Fibroblast of peridontal ligament (primary cell): ENCODE measurements around the gene ATCAY.
"Not testable (repeated sequence)": the region's sequence is repeated elsewhere in the genome, so short reads cannot be mapped to it uniquely, and the experiment has no call there.

Experiments
- DNase-seq: peaks from one replicate; pipeline ENCODE4 v3.0.0-alpha.2; 2010; ENCODE audit errors: extremely low read depth

ATCAY gene

GRCh38 chr19:3949294-3949693, 68.8 kb downstream of the ATCAY start:
- DNase-seq, result no peak

DNA sequence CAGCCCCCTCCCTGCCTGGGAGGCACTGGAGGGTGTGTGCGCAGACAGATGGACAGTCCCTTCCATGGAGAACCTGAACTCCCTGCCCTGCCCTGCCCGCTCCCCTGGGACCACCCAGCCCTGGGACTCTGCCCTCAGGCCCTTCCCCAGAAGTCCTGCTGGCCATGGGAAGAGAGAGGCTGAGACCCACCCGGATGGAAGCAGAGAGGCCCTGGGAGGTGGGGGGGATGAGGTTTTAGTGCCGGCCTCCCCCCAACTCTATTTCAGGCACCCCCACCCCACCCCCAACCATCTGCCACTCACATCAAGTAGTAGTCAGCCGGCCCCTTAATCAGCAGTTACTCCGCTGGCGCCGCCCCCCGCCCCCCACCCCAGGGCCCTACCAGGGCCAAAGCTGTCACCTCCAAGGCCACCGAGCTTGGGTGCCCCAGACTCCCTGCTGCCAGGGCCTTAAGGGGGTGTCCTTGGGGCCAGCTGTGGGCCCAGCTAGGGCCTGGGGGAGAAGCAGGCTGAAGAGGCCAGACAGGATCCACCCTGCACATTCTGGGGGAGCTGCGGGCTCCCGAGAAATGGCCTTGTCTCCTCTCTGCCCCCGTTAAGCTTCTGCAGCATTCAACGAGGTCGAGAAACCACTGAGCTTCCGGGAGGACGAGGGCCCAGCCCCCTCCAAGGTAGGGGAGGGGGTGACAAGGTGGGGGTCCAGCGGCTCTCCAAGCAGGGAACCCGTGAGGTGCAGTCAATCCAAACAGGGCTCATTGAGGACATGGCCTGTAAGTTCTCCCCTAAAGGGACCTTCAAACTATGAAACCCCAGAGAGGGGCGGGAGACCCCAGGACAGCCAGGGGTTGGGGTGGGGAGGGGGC, 69.7 kb downstream of the ATCAY start:
- no peak for DNase-seq

GRCh38 chr19:3950871-3951861, 70.7 kb downstream of the ATCAY start:
- DNase-seq, result no peak

DNA sequence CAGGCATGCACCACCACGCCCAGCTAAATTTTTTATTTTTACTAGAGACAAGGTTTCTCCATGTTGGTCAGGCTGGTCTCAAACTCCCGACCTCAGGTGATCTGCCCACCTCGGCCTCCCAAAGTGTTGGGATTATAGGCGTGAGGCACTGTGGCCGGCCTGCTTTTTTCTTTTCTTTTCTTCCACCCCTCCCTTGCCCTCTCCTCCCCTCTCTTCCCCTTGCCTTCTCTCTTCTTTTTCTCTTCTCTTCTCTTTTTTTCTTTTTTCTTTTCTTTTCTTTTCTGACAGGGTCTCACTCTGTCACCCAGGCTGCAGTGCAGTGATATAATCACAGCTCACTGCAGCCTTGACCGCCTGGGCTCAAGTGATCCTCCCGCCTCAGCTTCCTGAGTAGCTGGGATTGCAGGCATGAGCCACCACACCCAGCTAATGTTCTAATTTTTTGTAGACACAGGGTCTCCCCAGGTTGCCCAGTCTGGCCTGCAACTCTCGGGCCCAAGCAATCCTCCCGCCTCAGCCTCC, 72.3 kb downstream of the ATCAY start:
- DNase-seq, result not testable (repeated sequence)

DNA sequence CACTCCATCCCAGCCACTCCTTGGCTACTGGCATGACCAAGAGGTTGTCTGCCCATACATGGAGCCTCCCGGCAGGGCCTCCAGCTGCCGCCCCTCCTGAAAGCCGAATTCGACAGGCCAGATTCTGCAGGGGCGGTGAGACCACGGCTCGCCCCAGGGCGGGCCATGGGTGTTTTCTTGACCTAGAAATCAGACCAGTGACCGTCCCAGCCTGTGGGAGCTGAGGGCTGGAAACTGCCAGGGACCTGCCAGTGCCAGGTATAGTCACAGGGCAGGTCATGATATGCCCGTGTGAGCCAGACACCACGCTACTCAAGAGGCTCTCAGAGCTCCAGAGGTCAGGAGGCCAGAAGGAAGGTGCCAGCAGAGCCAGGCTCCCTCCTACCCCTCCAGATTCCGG, 73.6 kb downstream of the ATCAY start:
- DNase-seq, result no peak

DNA sequence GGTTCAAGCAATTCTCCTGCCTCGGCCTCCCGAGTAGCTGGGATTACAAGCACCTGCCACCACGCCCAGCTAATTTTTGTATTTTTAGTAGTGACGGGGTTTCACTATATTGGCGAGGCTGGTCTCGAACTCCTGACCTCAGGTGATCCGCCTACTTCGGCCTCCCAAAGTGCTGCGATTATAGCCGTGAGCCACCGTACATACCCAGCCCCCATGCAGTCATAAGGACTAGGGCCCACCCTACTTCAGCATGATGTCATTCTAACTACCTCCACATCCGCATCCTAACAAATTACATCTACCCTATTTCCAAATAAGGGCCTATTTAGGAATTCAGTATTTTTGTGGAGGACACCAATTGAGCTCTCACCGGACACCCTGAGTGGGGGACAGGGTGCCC, 74.8 kb downstream of the ATCAY start:
- not testable (repeated sequence) for DNase-seq

DNA sequence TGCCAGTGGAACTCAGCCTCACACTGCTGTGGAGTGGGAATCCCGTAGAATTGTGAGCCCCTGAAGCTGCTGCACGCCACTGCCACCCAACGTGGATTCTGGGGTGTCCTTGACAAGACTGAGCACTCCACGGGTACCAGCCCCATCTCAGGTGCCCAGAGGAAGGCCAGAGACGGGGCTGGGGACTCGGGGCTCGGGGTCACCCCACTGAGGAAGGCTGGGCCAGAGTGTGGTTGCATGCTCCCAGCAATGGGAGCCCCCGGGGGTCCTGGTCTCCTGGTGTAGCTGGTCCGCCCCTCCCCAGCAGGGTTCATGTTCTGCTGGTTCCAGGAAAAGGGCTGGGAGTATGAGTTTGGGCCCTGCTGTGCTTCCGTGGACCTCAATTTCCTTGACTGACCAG, 75.2 kb downstream of the ATCAY start:
- no peak for DNase-seq

- DNase-seq, result no peak
Observed at GRCh38 chr19:3958836-3959765, 78.6 kb downstream of the ATCAY start.

- no peak for DNase-seq
Observed at GRCh38 chr19:3959766-3960131, 79.3 kb downstream of the ATCAY start.

- DNase-seq, result no peak
Observed at GRCh38 chr19:3961007-3961406, 80.5 kb downstream of the ATCAY start.

- no peak for DNase-seq
Observed at GRCh38 chr19:3963458-3964255, 83.2 kb downstream of the ATCAY start.

- no peak for DNase-seq
Observed at GRCh38 chr19:3964256-3965194, 84.0 kb downstream of the ATCAY start.

DNA sequence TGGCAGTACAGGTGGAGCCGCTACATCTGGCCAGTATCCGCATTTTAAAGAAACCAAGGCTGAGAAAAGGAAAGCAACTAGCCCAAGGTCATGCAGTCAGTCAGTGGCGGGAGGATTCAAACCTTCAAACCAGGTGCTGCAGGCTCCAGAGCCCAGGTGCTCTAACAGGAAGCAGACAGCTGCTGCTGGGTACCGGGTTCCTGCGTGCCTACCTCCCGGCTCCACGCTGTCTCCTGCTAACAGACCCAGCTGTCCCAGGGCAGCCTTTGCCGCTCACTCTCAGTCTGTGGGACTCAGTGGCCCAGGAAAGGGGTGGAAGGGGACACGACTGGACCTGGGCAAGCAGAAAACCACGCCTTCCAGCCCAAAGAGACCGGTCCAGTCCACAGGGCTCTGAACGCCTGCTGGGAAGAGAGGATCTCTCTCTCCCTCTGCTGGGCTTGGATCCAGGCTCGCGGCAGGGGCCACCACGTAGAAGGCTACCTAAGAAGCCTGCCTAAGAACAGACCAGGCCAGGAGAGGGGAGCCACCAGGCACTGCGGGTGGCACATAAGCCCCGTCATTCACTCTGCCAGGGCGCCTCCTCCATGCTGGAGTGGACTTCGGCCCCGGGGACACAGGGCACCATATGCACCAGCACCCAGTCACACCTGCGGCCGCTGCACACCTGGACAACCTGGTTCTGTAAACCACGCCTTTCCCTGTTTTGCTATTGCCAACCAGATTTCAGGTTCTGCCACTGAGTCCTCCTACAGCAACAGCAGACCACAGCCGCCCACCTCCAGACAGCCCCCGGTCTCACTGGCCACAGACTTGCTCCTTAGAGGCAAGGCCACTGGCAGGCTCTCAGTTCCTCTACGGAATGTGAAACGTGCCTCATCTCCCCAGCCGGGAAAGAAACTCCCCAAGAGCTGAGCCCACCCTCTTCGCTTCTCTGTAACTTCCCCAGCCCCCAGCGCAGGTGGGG, 85.8 kb downstream of the ATCAY start:
- no peak for DNase-seq

- DNase-seq, result not testable (repeated sequence)
Observed at GRCh38 chr19:3967983-3968382, 87.5 kb downstream of the ATCAY start.

DNA sequence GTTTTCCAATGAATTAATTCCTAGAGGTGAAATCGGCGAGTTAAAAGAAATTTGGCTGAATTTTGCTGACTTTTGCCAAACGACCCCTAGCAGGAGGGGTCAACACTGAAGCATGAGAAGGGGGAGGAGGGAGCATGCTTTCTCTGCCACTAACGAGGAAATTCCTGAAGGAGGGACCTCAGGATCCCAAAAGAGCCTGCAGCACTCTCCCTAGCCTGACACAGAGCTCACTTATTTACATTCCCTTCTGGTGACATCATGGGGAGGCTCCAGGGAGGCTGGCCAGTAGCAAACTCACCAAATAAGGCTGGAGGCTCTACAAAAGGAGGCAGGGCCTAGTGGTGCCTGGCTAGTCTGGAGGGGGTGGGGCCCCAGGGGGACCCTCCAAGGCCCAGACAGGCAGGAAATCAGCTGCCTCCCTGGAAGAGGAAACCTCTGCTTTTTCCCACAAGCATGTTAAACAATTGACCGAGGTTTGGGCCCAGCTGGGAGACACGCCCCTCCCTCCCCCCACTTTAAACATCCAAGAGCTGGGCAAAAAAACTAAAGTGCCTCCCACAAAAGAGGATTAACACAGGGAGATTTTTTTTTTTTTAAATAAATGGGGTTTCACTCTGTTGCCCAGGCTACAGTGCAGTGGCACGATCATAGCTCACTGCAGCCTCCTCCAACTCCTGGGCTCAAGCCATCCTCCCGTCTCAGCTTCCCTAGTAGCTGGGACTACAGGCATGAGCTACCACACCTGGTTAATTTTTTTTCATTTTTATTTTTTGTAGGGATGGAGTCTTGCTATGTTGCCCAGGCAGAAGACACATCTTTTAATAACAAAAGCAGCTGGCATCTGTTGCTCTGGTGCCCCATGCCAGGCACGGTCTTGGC, 88.3 kb downstream of the ATCAY start:
- DNase-seq, result peak; percentile 100

- DNase-seq, result peak; percentile 85
Observed at GRCh38 chr19:3969435-3970312, 89.2 kb downstream of the ATCAY start.
